Neural cell (in vitro differentiated cells): ENCODE results near the gene UVRAG. TPM values are rescaled to one million over a fixed set of nuclear protein-coding genes. Genes with fewer than 3 reads are reported as not detected.
A peak's percentile ranks its signal among the peaks of the same experiment; 100 is the strongest.

Experiments
- H2AFZ ChIP-seq: fragments of 200-600, 300-800 bp; sonication (generic), shearing (Covaris generic); 2 replicates; pipeline ENCODE4 v1.6.0; 2014; ENCODE audit warnings: low read depth, mild to moderate bottlenecking, antibody characterized with exemption, low read length, moderate library complexity
- H3F3A ChIP-seq: fragments of 200-600 bp; shearing (Covaris generic); 2 replicates; pipeline ENCODE4 v1.6.1; 2016; ENCODE audit warnings: mild to moderate bottlenecking, moderate library complexity, mixed read lengths, antibody characterized with exemption, low read length; ENCODE audit not compliant: insufficient read depth, poor library complexity, severe bottlenecking
- H3K27ac ChIP-seq: fragments of 200-600, 300-800 bp; sonication (generic), shearing (Covaris generic); 2 replicates; pipeline ENCODE4 v1.5.1; 2014; ENCODE audit warnings: mild to moderate bottlenecking, low read length, moderate library complexity
- H3K27me3 ChIP-seq: fragments of 300-800, 200-600 bp; sonication (generic), shearing (Covaris generic); 2 replicates; pipeline ENCODE4 v1.6.0; 2014; ENCODE audit warnings: mild to moderate bottlenecking, low read depth, low read length, moderate library complexity; ENCODE audit not compliant: insufficient read depth
- H3K36me3 ChIP-seq: fragments of 300-800, 200-600 bp; sonication (generic), shearing (Covaris generic); 2 replicates; pipeline ENCODE4 v1.5.1; 2014; ENCODE audit warnings: mild to moderate bottlenecking, antibody characterized with exemption, low read length, moderate library complexity; ENCODE audit not compliant: insufficient read depth
- H3K4me2 ChIP-seq: fragments of 300-800, 200-600 bp; sonication (generic), shearing (Covaris generic); 2 replicates; pipeline ENCODE4 v1.6.0; 2014; ENCODE audit warnings: mild to moderate bottlenecking, low read length
- H3K4me3 ChIP-seq: fragments of 300-800, 200-600 bp; sonication (generic), shearing (Covaris generic); 2 replicates; pipeline ENCODE4 v1.5.1; 2014; ENCODE audit warnings: mild to moderate bottlenecking, low read length, moderate library complexity
- H3K79me2 ChIP-seq: fragments of 200-600 bp; shearing (Covaris generic); replicated peaks from 2 replicates; pipeline ENCODE4 v1.6.0; 2014; ENCODE audit warnings: mild to moderate bottlenecking, low read length, moderate library complexity; ENCODE audit not compliant: insufficient read depth
- H3K9ac ChIP-seq: fragments of 300-800, 200-600 bp; sonication (generic), shearing (Covaris generic); 2 replicates; pipeline ENCODE4 v1.6.1; 2016; ENCODE audit warnings: mild to moderate bottlenecking, low read length, mixed read lengths
- H3K9me2 ChIP-seq: fragments of 200-600 bp; shearing (Covaris generic); 2 replicates; pipeline ENCODE4 v1.6.1; 2016; ENCODE audit warnings: mild to moderate bottlenecking, low read length, mixed read lengths; ENCODE audit not compliant: insufficient read depth
- H3K9me3 ChIP-seq: fragments of 200-600, 300-800 bp; sonication (generic), shearing (Covaris generic); 2 replicates; pipeline ENCODE4 v1.6.1; 2016; ENCODE audit warnings: mild to moderate bottlenecking, mixed run types, low read length, moderate library complexity, mixed read lengths
- H4K20me1 ChIP-seq: fragments of 200-600 bp; shearing (Covaris generic); 2 replicates; pipeline ENCODE4 v1.6.1; 2016; ENCODE audit warnings: mild to moderate bottlenecking, mixed run types; ENCODE audit not compliant: insufficient read depth
- EP300 ChIP-seq: fragments of 450-650 bp; conservative IDR thresholded peaks from 2 replicates; pipeline ENCODE4 v1.6.1; 2014; ENCODE audit warnings: antibody characterized with exemption, mild to moderate bottlenecking, moderate library complexity; ENCODE audit not compliant: poor library complexity, severe bottlenecking
- EZH2 ChIP-seq: fragments of 200-600, 300-800 bp; shearing (Covaris generic), sonication (generic); IDR thresholded peaks from 2 replicates; pipeline ENCODE4 v1.6.1; 2014; ENCODE audit warnings: antibody characterized with exemption, low read length, borderline replicate concordance, mild to moderate bottlenecking; ENCODE audit not compliant: insufficient read depth, poor library complexity, severe bottlenecking
- MXI1 ChIP-seq: fragments of 450-650 bp; conservative IDR thresholded peaks from 2 replicates; pipeline ENCODE4 v1.6.1; 2014; ENCODE audit warnings: antibody characterized with exemption, mild to moderate bottlenecking; ENCODE audit not compliant: poor library complexity, severe bottlenecking
- POLR2AphosphoS5 ChIP-seq: IDR thresholded peaks from 2 replicates; pipeline ENCODE4 v1.6.1; 2012
- RAD21 ChIP-seq: fragments of 450-650 bp; conservative IDR thresholded peaks from 2 replicates; pipeline ENCODE4 v1.6.1; 2014; ENCODE audit warnings: antibody characterized with exemption, mild to moderate bottlenecking, moderate library complexity
- SMC3 ChIP-seq: fragments of 450-650 bp; conservative IDR thresholded peaks from 2 replicates; pipeline ENCODE4 v1.6.1; 2014; ENCODE audit warnings: antibody characterized with exemption, mild to moderate bottlenecking, moderate library complexity; ENCODE audit not compliant: poor library complexity
- TAF1 ChIP-seq: IDR thresholded peaks from 2 replicates; pipeline ENCODE4 v1.6.1; 2012; ENCODE audit warnings: low read depth
- polyA plus RNA-seq: library from polyadenylated mRNA; depleted of rRNA; stranded (reverse); fragments of >200 nt; gene quantifications from 2 replicates; pipeline ENCODE4 v1.2.3, GENCODE V29; 2014
- TF ChIP-seq, protein P1 (sequence below): IDR thresholded peaks from 2 replicates; pipeline ENCODE4 v1.6.1; 2012; ENCODE audit warnings: borderline replicate concordance
- TF ChIP-seq, protein P2 (sequence below): fragments of 450-650 bp; IDR thresholded peaks from 2 replicates; pipeline ENCODE4 v1.5.1; 2014; ENCODE audit warnings: antibody characterized with exemption, mild to moderate bottlenecking, moderate library complexity; ENCODE audit not compliant: poor library complexity, severe bottlenecking

UVRAG gene
- polyA plus RNA-seq, 1 donor from 2014 or later, result 31.6 TPM

DNA sequence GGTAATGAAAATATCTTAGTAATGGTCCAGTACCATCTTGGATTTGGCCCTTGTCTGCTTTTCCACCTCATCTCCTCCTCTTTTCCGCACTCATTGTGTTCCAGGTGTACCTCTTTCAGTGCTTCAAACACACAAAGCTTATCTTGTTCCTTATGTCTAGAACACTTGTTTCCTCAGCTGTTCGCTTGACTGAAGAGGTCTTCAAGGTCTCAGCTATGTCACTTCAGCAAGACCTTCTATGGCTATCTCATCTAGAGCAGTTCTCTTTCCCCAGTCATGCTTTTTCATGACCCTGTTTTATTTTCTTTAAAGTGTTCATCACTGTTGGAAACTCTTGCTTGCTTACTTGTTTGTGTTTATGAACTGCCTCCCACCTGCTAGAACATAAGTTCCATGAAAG, 47.4 kb downstream of the UVRAG start:
- Histone ChIP-seq H3K79me2 (no peaks in the 10 kb centered on the region), H4K20me1 (no peaks in the 10 kb centered on the region), H3K9ac (no peak overlapping the region), H3K4me2 (no peak overlapping the region), H3K9me3 (no peaks in the 10 kb centered on the region), H2AFZ (no peak overlapping the region), H3K36me3 (no peaks in the 10 kb centered on the region), H3F3A (no peaks in the 10 kb centered on the region), H3K27ac (no peak overlapping the region), H3K4me3 (no peak overlapping the region), H3K9me2 (no peaks in the 10 kb centered on the region), H3K27me3 (no peaks in the 10 kb centered on the region)
- TF ChIP-seq POLR2AphosphoS5 (no peak), MXI1 (no peak), RAD21 (no peak), SMC3 (no peak), TAF1 (no peak), EP300 (no peak)
- TF ChIP-seq, protein P1, sequence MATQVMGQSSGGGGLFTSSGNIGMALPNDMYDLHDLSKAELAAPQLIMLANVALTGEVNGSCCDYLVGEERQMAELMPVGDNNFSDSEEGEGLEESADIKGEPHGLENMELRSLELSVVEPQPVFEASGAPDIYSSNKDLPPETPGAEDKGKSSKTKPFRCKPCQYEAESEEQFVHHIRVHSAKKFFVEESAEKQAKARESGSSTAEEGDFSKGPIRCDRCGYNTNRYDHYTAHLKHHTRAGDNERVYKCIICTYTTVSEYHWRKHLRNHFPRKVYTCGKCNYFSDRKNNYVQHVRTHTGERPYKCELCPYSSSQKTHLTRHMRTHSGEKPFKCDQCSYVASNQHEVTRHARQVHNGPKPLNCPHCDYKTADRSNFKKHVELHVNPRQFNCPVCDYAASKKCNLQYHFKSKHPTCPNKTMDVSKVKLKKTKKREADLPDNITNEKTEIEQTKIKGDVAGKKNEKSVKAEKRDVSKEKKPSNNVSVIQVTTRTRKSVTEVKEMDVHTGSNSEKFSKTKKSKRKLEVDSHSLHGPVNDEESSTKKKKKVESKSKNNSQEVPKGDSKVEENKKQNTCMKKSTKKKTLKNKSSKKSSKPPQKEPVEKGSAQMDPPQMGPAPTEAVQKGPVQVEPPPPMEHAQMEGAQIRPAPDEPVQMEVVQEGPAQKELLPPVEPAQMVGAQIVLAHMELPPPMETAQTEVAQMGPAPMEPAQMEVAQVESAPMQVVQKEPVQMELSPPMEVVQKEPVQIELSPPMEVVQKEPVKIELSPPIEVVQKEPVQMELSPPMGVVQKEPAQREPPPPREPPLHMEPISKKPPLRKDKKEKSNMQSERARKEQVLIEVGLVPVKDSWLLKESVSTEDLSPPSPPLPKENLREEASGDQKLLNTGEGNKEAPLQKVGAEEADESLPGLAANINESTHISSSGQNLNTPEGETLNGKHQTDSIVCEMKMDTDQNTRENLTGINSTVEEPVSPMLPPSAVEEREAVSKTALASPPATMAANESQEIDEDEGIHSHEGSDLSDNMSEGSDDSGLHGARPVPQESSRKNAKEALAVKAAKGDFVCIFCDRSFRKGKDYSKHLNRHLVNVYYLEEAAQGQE, result no peak

DNA sequence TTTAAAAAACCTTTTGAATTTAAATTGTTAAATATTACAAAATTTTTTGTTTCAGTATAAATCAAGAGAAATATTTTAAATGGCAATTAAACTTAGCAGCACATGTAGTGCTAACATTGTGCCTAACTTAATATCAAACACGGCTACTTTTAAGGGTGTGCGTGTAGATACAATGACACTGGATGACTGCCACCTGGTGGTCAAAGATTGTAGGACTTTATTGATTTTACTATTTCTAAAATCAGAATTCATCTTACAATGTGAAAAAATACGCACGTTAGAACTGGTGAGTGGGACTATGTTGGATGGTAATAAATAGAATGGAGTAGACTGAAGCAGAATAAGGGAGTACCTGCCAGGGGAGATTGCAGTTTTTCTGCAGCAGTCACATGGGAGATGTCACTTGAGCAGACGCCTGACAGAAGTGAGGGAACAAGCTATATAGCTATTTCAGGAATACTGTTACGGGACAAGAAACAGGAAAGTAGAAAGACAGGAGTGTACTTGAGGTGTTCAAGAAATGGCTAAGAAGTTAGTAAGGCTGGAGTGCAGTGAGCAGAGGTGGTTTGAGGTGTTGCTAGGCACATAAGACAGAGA, 52.9 kb downstream of the UVRAG start:
- H3K27ac ChIP-seq, result no peak overlapping the region
- H3K27me3 ChIP-seq, result no peaks in the 10 kb centered on the region
- no peaks in the 10 kb centered on the region for H3K79me2 ChIP-seq
- H3F3A ChIP-seq, result no peaks in the 10 kb centered on the region
- no peaks in the 10 kb centered on the region for H3K36me3 ChIP-seq
- no peak overlapping the region for H2AFZ ChIP-seq
- no peak overlapping the region for H3K9ac ChIP-seq
- no peak overlapping the region for H3K4me3 ChIP-seq
- H3K9me2 ChIP-seq, result no peaks in the 10 kb centered on the region
- H3K4me2 ChIP-seq, result no peak overlapping the region
- H3K9me3 ChIP-seq, result no peaks in the 10 kb centered on the region
- peak; percentile 92 for TF ChIP-seq SMC3
- TF ChIP-seq, protein P1, result no peak
- no peak for TF ChIP-seq POLR2AphosphoS5
- peak; percentile 79 for TF ChIP-seq RAD21
- no peak for TF ChIP-seq EP300
- no peak for TF ChIP-seq EZH2
- no peak for TF ChIP-seq TAF1
- TF ChIP-seq, protein P2, sequence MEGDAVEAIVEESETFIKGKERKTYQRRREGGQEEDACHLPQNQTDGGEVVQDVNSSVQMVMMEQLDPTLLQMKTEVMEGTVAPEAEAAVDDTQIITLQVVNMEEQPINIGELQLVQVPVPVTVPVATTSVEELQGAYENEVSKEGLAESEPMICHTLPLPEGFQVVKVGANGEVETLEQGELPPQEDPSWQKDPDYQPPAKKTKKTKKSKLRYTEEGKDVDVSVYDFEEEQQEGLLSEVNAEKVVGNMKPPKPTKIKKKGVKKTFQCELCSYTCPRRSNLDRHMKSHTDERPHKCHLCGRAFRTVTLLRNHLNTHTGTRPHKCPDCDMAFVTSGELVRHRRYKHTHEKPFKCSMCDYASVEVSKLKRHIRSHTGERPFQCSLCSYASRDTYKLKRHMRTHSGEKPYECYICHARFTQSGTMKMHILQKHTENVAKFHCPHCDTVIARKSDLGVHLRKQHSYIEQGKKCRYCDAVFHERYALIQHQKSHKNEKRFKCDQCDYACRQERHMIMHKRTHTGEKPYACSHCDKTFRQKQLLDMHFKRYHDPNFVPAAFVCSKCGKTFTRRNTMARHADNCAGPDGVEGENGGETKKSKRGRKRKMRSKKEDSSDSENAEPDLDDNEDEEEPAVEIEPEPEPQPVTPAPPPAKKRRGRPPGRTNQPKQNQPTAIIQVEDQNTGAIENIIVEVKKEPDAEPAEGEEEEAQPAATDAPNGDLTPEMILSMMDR, result peak; percentile 87
- TF ChIP-seq MXI1, result peak; percentile 53
- no peaks in the 10 kb centered on the region for H4K20me1 ChIP-seq
